SK-N-SH (cell line): ENCODE measurements around the gene ACSS1. TPM values are rescaled to one million over a fixed set of nuclear protein-coding genes. Genes with fewer than 3 reads are reported as not detected.

Experiments used
- CTCF ChIA-PET: fragments of 300-600, 350-600 bp; formaldehyde crosslinking; extraction: SDS; loops from one replicate; lab custom pipeline; 2021; lab: Yijun Ruan, JAX
- POLR2A ChIA-PET: fragments of 350-600 bp; sonication (Branson Sonifier 250); formaldehyde crosslinking; extraction: SDS; loops from one replicate; lab custom pipeline; 2020; ENCODE audit warnings: antibody characterized with exemption, inconsistent platforms; lab: Yijun Ruan, JAX
- DNase-seq: peaks from one replicate; pipeline ENCODE4 v3.0.0; 2012
- H2AFZ ChIP-seq: fragments of 200-600 bp; sonication (generic); 2 replicates; pipeline ENCODE4 v1.8.1; 2016; ENCODE audit warnings: antibody characterized with exemption, mild to moderate bottlenecking, low read depth
- H3F3A ChIP-seq: fragments of 200-600 bp; sonication (generic); replicated peaks from 2 replicates; pipeline ENCODE3; 2016; ENCODE audit warnings: antibody characterized with exemption, mild to moderate bottlenecking; ENCODE audit not compliant: insufficient read depth
- H3K27ac ChIP-seq, 2 experiments: fragments of 200-500 bp in 1 of 2; fragments of 200-600 bp in 1 of 2; sonication (Bioruptor generic) in 1 of 2; sonication (generic), shearing (Covaris generic) in 1 of 2; 2 replicates each; pipeline versions ENCODE4 v1.5.1 to v1.6.1; 2014 to 2016; ENCODE audit warnings: low read depth in 2 of 2, inconsistent platforms in 1 of 2, low read length in 1 of 2, mild to moderate bottlenecking in 1 of 2, mixed read lengths in 1 of 2
- H3K27me3 ChIP-seq: fragments of 200-600 bp; sonication (generic), shearing (Covaris generic); 2 replicates; pipeline ENCODE4 v1.6.1; 2016; ENCODE audit warnings: mixed run types; ENCODE audit not compliant: insufficient read depth
- H3K36me3 ChIP-seq, 2 experiments: fragments of 200-500 bp in 1 of 2; fragments of 200-600 bp in 1 of 2; sonication (Bioruptor generic) in 1 of 2; sonication (generic) in 1 of 2; replicated peaks in 1 of 2; 2 replicates each; pipeline versions ENCODE3 to v1.5.1; 2014 to 2016; ENCODE audit warnings: low read length in 1 of 2, mild to moderate bottlenecking in 1 of 2; ENCODE audit not compliant: insufficient read depth in 2 of 2, control insufficient read depth in 1 of 2
- H3K4me1 ChIP-seq, 2 experiments: fragments of 200-500 bp in 1 of 2; fragments of 200-600 bp in 1 of 2; sonication (Bioruptor generic) in 1 of 2; sonication (generic), shearing (Covaris generic) in 1 of 2; 2 replicates each; pipeline versions ENCODE4 v1.5.1 to v1.6.1; 2014 to 2016; ENCODE audit warnings: low read depth in 1 of 2, low read length in 1 of 2, mixed run types in 1 of 2; ENCODE audit not compliant: insufficient read depth in 2 of 2, control insufficient read depth in 1 of 2
- H3K4me2 ChIP-seq: fragments of 200-600 bp; sonication (generic), shearing (Covaris generic); 2 replicates; pipeline ENCODE4 v1.6.1; 2017; ENCODE audit warnings: mixed run types
- H3K4me3 ChIP-seq, 2 experiments: fragments of 200-500 bp in 1 of 2; fragments of 200-600 bp in 1 of 2; sonication (Bioruptor generic) in 1 of 2; sonication (generic), shearing (Covaris generic) in 1 of 2; 2 replicates each; pipeline versions ENCODE4 v1.5.1 to v1.8.1; 2014 to 2016; ENCODE audit warnings: low read depth in 2 of 2, inconsistent platforms in 1 of 2, low read length in 1 of 2, mild to moderate bottlenecking in 1 of 2, mixed read lengths in 1 of 2, moderate library complexity in 1 of 2
- H3K79me2 ChIP-seq: fragments of 200-600 bp; sonication (generic); 2 replicates; pipeline ENCODE4 v1.8.1; 2017; ENCODE audit warnings: mild to moderate bottlenecking; ENCODE audit not compliant: insufficient read depth
- H3K9ac ChIP-seq: fragments of 200-600 bp; sonication (generic); 2 replicates; pipeline ENCODE4 v1.6.1; 2017; ENCODE audit warnings: mixed run types
- H3K9me2 ChIP-seq: fragments of 200-600 bp; sonication (generic); 2 replicates; pipeline ENCODE4 v1.6.1; 2017; ENCODE audit warnings: mixed run types
- H3K9me3 ChIP-seq: fragments of 200-600 bp; sonication (generic); 2 replicates; pipeline ENCODE4 v1.6.1; 2017; ENCODE audit warnings: mixed run types, mild to moderate bottlenecking, moderate library complexity
- H4K20me1 ChIP-seq: fragments of 200-600 bp; sonication (generic); 2 replicates; pipeline ENCODE4 v1.6.1; 2017; ENCODE audit warnings: mild to moderate bottlenecking, mixed run types; ENCODE audit not compliant: insufficient read depth
- CHD2 ChIP-seq: fragments of 150-350 bp; IDR thresholded peaks from 2 replicates; pipeline ENCODE4 v1.6.1; 2018; ENCODE audit warnings: low read length; ENCODE audit not compliant: partially characterized antibody
- CTCF ChIP-seq: fragments of 200-600 bp; sonication (generic); IDR thresholded peaks from 2 replicates; pipeline ENCODE4 v1.6.1; 2017; ENCODE audit warnings: antibody characterized with exemption, mild to moderate bottlenecking, moderate library complexity
- EP300 ChIP-seq, 2 experiments: IDR thresholded peaks; 2 replicates each; pipeline versions ENCODE4 v1.4.0 to v1.6.1; 2012; ENCODE audit warnings: borderline replicate concordance in 1 of 2, low read depth in 1 of 2, low read length in 1 of 2
- EZH2phosphoT487 ChIP-seq: fragments of 200-600 bp; sonication (generic); IDR thresholded peaks from 2 replicates; pipeline ENCODE4 v1.6.1; 2017; ENCODE audit warnings: low read depth, mixed run types, mild to moderate bottlenecking, antibody characterized with exemption, moderate library complexity, borderline replicate concordance
- FOXM1 ChIP-seq: IDR thresholded peaks from 2 replicates; pipeline ENCODE4 v1.4.0; 2012; ENCODE audit warnings: low read depth, mild to moderate bottlenecking
- GABPA ChIP-seq: IDR thresholded peaks from 2 replicates; pipeline ENCODE4 v1.4.0; 2012; ENCODE audit warnings: low read depth, mild to moderate bottlenecking
- IRF3 ChIP-seq: fragments of 150-350 bp; IDR thresholded peaks from 2 replicates; pipeline ENCODE4 v1.6.1; 2016; ENCODE audit warnings: mild to moderate bottlenecking, low read depth, low read length
- MXI1 ChIP-seq: IDR thresholded peaks from 2 replicates; pipeline ENCODE4 v1.6.1; 2012; ENCODE audit warnings: mild to moderate bottlenecking, low read depth, low read length, improper control_type of control experiment
- NFIC ChIP-seq: IDR thresholded peaks from 2 replicates; pipeline ENCODE4 v1.4.0; 2012; ENCODE audit warnings: borderline replicate concordance
- NRF1 ChIP-seq: IDR thresholded peaks from 2 replicates; pipeline ENCODE4 v1.6.1; 2012; ENCODE audit warnings: low read depth, mild to moderate bottlenecking, low read length
- PBX3 ChIP-seq: IDR thresholded peaks from 2 replicates; pipeline ENCODE4; 2012
- POLR2AphosphoS5 ChIP-seq: IDR thresholded peaks from 2 replicates; pipeline ENCODE4 v1.6.1; 2012; ENCODE audit warnings: low read depth, low read length
- RCOR1 ChIP-seq: fragments of 150-350 bp; IDR thresholded peaks from 2 replicates; pipeline ENCODE4 v1.6.1; 2017; ENCODE audit warnings: antibody characterized with exemption, low read length
- REST ChIP-seq: IDR thresholded peaks from 2 replicates; pipeline ENCODE4 v1.6.1; 2012; ENCODE audit warnings: mild to moderate bottlenecking, low read depth, low read length, moderate library complexity
- SIN3A ChIP-seq: IDR thresholded peaks from 2 replicates; pipeline ENCODE4 v1.6.1; 2012; ENCODE audit warnings: low read depth, mild to moderate bottlenecking, low read length, moderate library complexity, borderline replicate concordance
- TAF1 ChIP-seq: IDR thresholded peaks from 2 replicates; pipeline ENCODE4 v1.6.1; 2012; ENCODE audit warnings: low read depth, mild to moderate bottlenecking, low read length, moderate library complexity, borderline replicate concordance
- USF1 ChIP-seq: IDR thresholded peaks from 2 replicates; pipeline ENCODE4 v1.4.0; 2012; ENCODE audit warnings: low read depth, borderline replicate concordance
- ZBTB33 ChIP-seq: IDR thresholded peaks from 2 replicates; pipeline ENCODE4 v1.4.0; 2012; ENCODE audit warnings: low read depth, borderline replicate concordance
- whole genome bisulfite sequencing: methylation state at CpG from one replicate; pipeline ENCODE4 v1.1.6; 2017; ENCODE audit warnings: low lambda C conversion rate; 5-methylcytosine and 5-hydroxymethylcytosine counted together
- polyA plus RNA-seq, 3 experiments: library from polyadenylated mRNA; depleted of rRNA; stranded (reverse); fragments of >200 nt; gene quantifications; 2 replicates each; pipeline ENCODE4 v1.2.3, GENCODE V29; 2012

Gene ACSS1
- polyA plus RNA-seq, 1 of the 3 experiments (the other 2 are of a cell fraction) = 2.0 TPM

GRCh38 chr20:24961384-24962181 is 96.4 kb downstream of the ACSS1 start (continued):
- no peak for TF ChIP-seq REST
- TF ChIP-seq, all 33 proteins: peak for 0

- ChIA-PET CTCF (interaction anchor here (0.7 kb wide), 1 partner anchor 30 kb away, joined by 3 read pairs; no protein-coding TSS in a partner anchor), POLR2A (no interaction called here)
- DNase-seq = no peak
- H2AFZ ChIP-seq = no peak overlapping the region
- H3K36me3 ChIP-seq = peaks cover 5 to 63% of the 10 kb centered on the region in 2 experiments
- WGBS = 82% methylated on average over 2 of the region's 2 CpGs
- no peaks in the 10 kb centered on the region for H3F3A ChIP-seq
- no peaks in the 10 kb centered on the region for H4K20me1 ChIP-seq
- no peaks in the 10 kb centered on the region for H3K9me3 ChIP-seq
- no peak overlapping the region for H3K4me2 ChIP-seq
- TF ChIP-seq GABPA = no peak
- no peak for TF ChIP-seq NFIC
- no peak for TF ChIP-seq CTCF
- TF ChIP-seq FOXM1 = no peak
- no peak for TF ChIP-seq EP300 (IDR thresholded peaks at IDR 0.05; ENCODE audit: borderline replicate concordance in 1 of 2, low read depth in 1 of 2, low read length in 1 of 2)
- TF ChIP-seq MXI1 = no peak
- no peak for TF ChIP-seq CHD2
- TF ChIP-seq ZBTB33 = no peak
- TF ChIP-seq SIN3A = no peak
- no peak for TF ChIP-seq EZH2phosphoT487
- no peak for TF ChIP-seq NRF1
- no peak for TF ChIP-seq RCOR1
- no peak for TF ChIP-seq USF1
- TF ChIP-seq POLR2AphosphoS5 = no peak
- TF ChIP-seq IRF3 = no peak
- no peak for TF ChIP-seq PBX3
- TF ChIP-seq TAF1 = no peak
- no peak overlapping the region for H3K4me3 ChIP-seq
- H3K27me3 ChIP-seq = no peaks in the 10 kb centered on the region
- no peaks in the 10 kb centered on the region for H3K4me1 ChIP-seq
- no peaks in the 10 kb centered on the region for H3K79me2 ChIP-seq
- H3K9me2 ChIP-seq = no peaks in the 10 kb centered on the region
- no peak overlapping the region for H3K9ac ChIP-seq
- H3K27ac ChIP-seq = no peak overlapping the region
Measured at GRCh38 chr20:24960861-24961260, 97.1 kb downstream of the ACSS1 start.
